HEK293 (cell line): ENCODE results near the gene BORCS6.

ENCODE experiments used
- GLI2 ChIP-seq: fragments of 450-650 bp; formaldehyde crosslinking; IDR thresholded peaks from 2 replicates; pipeline ENCODE4; 2017; ENCODE audit warnings: missing biosample characterization, missing genetic modification characterization, low read depth, borderline replicate concordance
- GLIS1 ChIP-seq: fragments of 450-650 bp; formaldehyde crosslinking; IDR thresholded peaks from 2 replicates; pipeline ENCODE4 v1.5.1; 2016; ENCODE audit warnings: missing biosample characterization, missing genetic modification characterization
- HOXD13 ChIP-seq: sonication (generic); formaldehyde crosslinking; IDR thresholded peaks from 2 replicates; pipeline ENCODE4 v1.8.0; 2022; ENCODE audit warnings: missing genetic modification reagents, borderline replicate concordance
- KLF7 ChIP-seq: fragments of 450-650 bp; formaldehyde crosslinking; IDR thresholded peaks from 2 replicates; pipeline ENCODE4 v1.5.1; 2016; ENCODE audit warnings: missing biosample characterization, missing genetic modification characterization, borderline replicate concordance
- KLF9 ChIP-seq: fragments of 450-650 bp; formaldehyde crosslinking; IDR thresholded peaks from 2 replicates; pipeline ENCODE4 v1.5.1; 2016; ENCODE audit warnings: missing biosample characterization, missing genetic modification characterization, low read depth
- MYNN ChIP-seq: fragments of 450-650 bp; formaldehyde crosslinking; IDR thresholded peaks from 2 replicates; pipeline ENCODE4 v1.5.1; 2016; ENCODE audit warnings: missing biosample characterization, missing genetic modification characterization, borderline replicate concordance
- OVOL3 ChIP-seq: fragments of 450-650 bp; formaldehyde crosslinking; IDR thresholded peaks from 2 replicates; pipeline ENCODE4 v1.5.1; 2016; ENCODE audit warnings: missing biosample characterization, missing genetic modification characterization
- PATZ1 ChIP-seq: fragments of 450-650 bp; formaldehyde crosslinking; IDR thresholded peaks from 2 replicates; pipeline ENCODE4 v1.5.1; 2016; ENCODE audit warnings: missing biosample characterization, missing genetic modification characterization
- PRDM6 ChIP-seq: fragments of 450-650 bp; formaldehyde crosslinking; IDR thresholded peaks from 2 replicates; pipeline ENCODE4 v1.5.1; 2017; ENCODE audit warnings: missing biosample characterization, missing genetic modification characterization
- SALL2 ChIP-seq: fragments of 450-650 bp; formaldehyde crosslinking; IDR thresholded peaks from 2 replicates; pipeline ENCODE4 v1.5.0; 2017; ENCODE audit warnings: missing biosample characterization, mild to moderate bottlenecking, missing genetic modification characterization, borderline replicate concordance
- SCRT1 ChIP-seq: fragments of 450-650 bp; formaldehyde crosslinking; IDR thresholded peaks from 2 replicates; pipeline ENCODE4 v1.5.1; 2016; ENCODE audit warnings: missing biosample characterization, missing genetic modification characterization, borderline replicate concordance
- SCRT2 ChIP-seq: fragments of 450-650 bp; formaldehyde crosslinking; IDR thresholded peaks from 2 replicates; pipeline ENCODE4 v1.5.1; 2016; ENCODE audit warnings: missing biosample characterization, missing genetic modification characterization
- ZBTB11 ChIP-seq: fragments of 450-650 bp; formaldehyde crosslinking; conservative IDR thresholded peaks from 2 replicates; pipeline ENCODE4 v1.5.1; 2016; ENCODE audit warnings: low read depth, missing biosample characterization, missing genetic modification characterization
- ZBTB8A ChIP-seq: fragments of 450-650 bp; formaldehyde crosslinking; IDR thresholded peaks from 2 replicates; pipeline ENCODE4 v1.5.1; 2016; ENCODE audit warnings: missing biosample characterization, missing genetic modification characterization
- ZEB2 ChIP-seq: fragments of 450-650 bp; formaldehyde crosslinking; IDR thresholded peaks from 2 replicates; pipeline ENCODE4 v1.5.1; 2016; ENCODE audit warnings: missing biosample characterization, missing genetic modification characterization
- ZFP41 ChIP-seq: fragments of 450-650 bp; formaldehyde crosslinking; IDR thresholded peaks from 2 replicates; pipeline ENCODE4 v1.5.1; 2016; ENCODE audit warnings: missing biosample characterization, missing genetic modification characterization, borderline replicate concordance
- ZNF140 ChIP-seq: fragments of 450-650 bp; formaldehyde crosslinking; IDR thresholded peaks from 2 replicates; pipeline ENCODE4 v1.5.1; 2016; ENCODE audit warnings: missing biosample characterization, missing genetic modification characterization
- ZNF2 ChIP-seq: fragments of 450-650 bp; formaldehyde crosslinking; IDR thresholded peaks from 2 replicates; pipeline ENCODE4 v1.5.1; 2016; ENCODE audit warnings: missing biosample characterization, missing genetic modification characterization
- ZNF223 ChIP-seq: fragments of 450-650 bp; formaldehyde crosslinking; IDR thresholded peaks from 2 replicates; pipeline ENCODE4 v1.5.1; 2016; ENCODE audit warnings: missing biosample characterization, missing genetic modification characterization
- ZNF24 ChIP-seq: fragments of 450-650 bp; formaldehyde crosslinking; IDR thresholded peaks from 2 replicates; pipeline ENCODE4 v1.5.1; 2016; ENCODE audit warnings: missing biosample characterization, missing genetic modification characterization
- ZNF324 ChIP-seq: fragments of 450-650 bp; formaldehyde crosslinking; IDR thresholded peaks from 2 replicates; pipeline ENCODE4 v1.5.1; 2016; ENCODE audit warnings: missing biosample characterization, missing genetic modification characterization
- ZNF350 ChIP-seq: fragments of 450-650 bp; formaldehyde crosslinking; IDR thresholded peaks from 2 replicates; pipeline ENCODE4 v1.5.0; 2017; ENCODE audit warnings: missing biosample characterization, mild to moderate bottlenecking, missing genetic modification characterization
- ZNF366 ChIP-seq: fragments of 450-650 bp; formaldehyde crosslinking; conservative IDR thresholded peaks from 2 replicates; pipeline ENCODE4 v1.5.1; 2016; ENCODE audit warnings: missing biosample characterization, missing genetic modification characterization
- ZNF37A ChIP-seq: fragments of 450-650 bp; IDR thresholded peaks from 2 replicates; pipeline ENCODE4 v1.5.1; 2018; ENCODE audit warnings: missing biosample characterization, missing genetic modification characterization
- ZNF394 ChIP-seq: fragments of 450-650 bp; formaldehyde crosslinking; IDR thresholded peaks from 2 replicates; pipeline ENCODE4 v1.5.1; 2016; ENCODE audit warnings: missing biosample characterization, missing genetic modification characterization, mild to moderate bottlenecking, moderate library complexity, borderline replicate concordance
- ZNF433 ChIP-seq: fragments of 450-650 bp; formaldehyde crosslinking; IDR thresholded peaks from 2 replicates; pipeline ENCODE4 v1.5.1; 2016; ENCODE audit warnings: missing biosample characterization, missing genetic modification characterization, low read depth
- ZNF514 ChIP-seq: fragments of 450-650 bp; formaldehyde crosslinking; IDR thresholded peaks from 2 replicates; pipeline ENCODE4 v1.5.1; 2016; ENCODE audit warnings: missing biosample characterization, missing genetic modification characterization
- ZNF596 ChIP-seq: fragments of 450-650 bp; IDR thresholded peaks from 2 replicates; pipeline ENCODE4 v1.5.0; 2018; ENCODE audit warnings: missing biosample characterization, mild to moderate bottlenecking, missing genetic modification characterization, moderate library complexity
- ZNF610 ChIP-seq: fragments of 450-650 bp; formaldehyde crosslinking; IDR thresholded peaks from 2 replicates; pipeline ENCODE4 v1.5.1; 2016; ENCODE audit warnings: missing biosample characterization, missing genetic modification characterization, borderline replicate concordance
- ZNF623 ChIP-seq: fragments of 450-650 bp; formaldehyde crosslinking; IDR thresholded peaks from 2 replicates; pipeline ENCODE4 v1.5.1; 2016; ENCODE audit warnings: missing biosample characterization, missing genetic modification characterization
- ZSCAN5A ChIP-seq: fragments of 450-650 bp; formaldehyde crosslinking; IDR thresholded peaks from 2 replicates; pipeline ENCODE4 v1.5.1; 2016; ENCODE audit warnings: missing biosample characterization, missing genetic modification characterization

The BORCS6 gene

GRCh38 chr17:8152112-8152775 is 37.7 kb downstream of the BORCS6 start, which contains the start of gene PER1 (continued):
- TF ChIP-seq ZFP41 (tag by site-specific recombination): no peak
- TF ChIP-seq PATZ1: peak; percentile 86
- no peak for TF ChIP-seq PRDM6 (tag by site-specific recombination)
- no peak for TF ChIP-seq ZNF366 (tag by site-specific recombination)
- no peak for TF ChIP-seq ZNF2
- TF ChIP-seq ZNF140: no peak
- 0 out of 2 replicates have a peak, but pooled peaks have one; percentile 55 for TF ChIP-seq ZSCAN5A (tag by site-specific recombination)
- TF ChIP-seq KLF9: peak; percentile 70
- no peak for TF ChIP-seq ZNF350 (tag by site-specific recombination)
- TF ChIP-seq ZBTB11 (tag by site-specific recombination): peak; percentile 59
- TF ChIP-seq HOXD13 (CRISPR knock-in tag): no peak
- TF ChIP-seq ZEB2 (tag by site-specific recombination): peak; percentile 72
- TF ChIP-seq ZNF610: peak; percentile 50; the same call in 1 of the 2 replicates
- no peak for TF ChIP-seq OVOL3 (tag by site-specific recombination)
- TF ChIP-seq SCRT1: no peak
- no peak for TF ChIP-seq ZNF623
- TF ChIP-seq ZBTB8A (tag by site-specific recombination): peak; percentile 99
- TF ChIP-seq MYNN (tag by site-specific recombination): no peak
- TF ChIP-seq SALL2: no peak
- no peak for TF ChIP-seq GLI2 (tag by site-specific recombination)
- no peak for TF ChIP-seq SCRT2 (tag by site-specific recombination)
- no peak for TF ChIP-seq ZNF223 (tag by site-specific recombination)
- TF ChIP-seq ZNF37A (tag by site-specific recombination): no peak
- no peak for TF ChIP-seq ZNF596 (tag by site-specific recombination)
- TF ChIP-seq ZNF24 (tag by site-specific recombination): peak; percentile 65; the same call in 1 of the 2 replicates
- TF ChIP-seq GLIS1 (tag by site-specific recombination): peak; percentile 45; the same call in 1 of the 2 replicates
- no peak for TF ChIP-seq ZNF394 (tag by site-specific recombination)
- no peak for TF ChIP-seq ZNF433 (tag by site-specific recombination)
- TF ChIP-seq KLF7 (tag by site-specific recombination): no peak
- TF ChIP-seq ZNF324: peak; percentile 78; the same call in 1 of the 2 replicates
- no peak for TF ChIP-seq ZNF514 (tag by site-specific recombination)
